IMR-90 (cell line): ENCODE measurements around the gene RNGTT. TPM values are rescaled to one million over a fixed set of nuclear protein-coding genes. Genes with fewer than 3 reads are reported as not detected.

Source experiments
- ATAC-seq: fragments of 200-7000 bp; cut with Tn5 transposase; 2 replicates; pipeline ENCODE4 v1.9.1; 2020; ENCODE audit warnings: low read depth, mild to moderate bottlenecking, moderate library complexity
- BruUV-seq: library from RNA; stranded (reverse); fragments of 400-500 nt; replicated peaks from 2 replicates; lab custom pipeline; 2021; lab: Mats Ljungman, UMichigan
- CTCF ChIA-PET: fragments of 300-600 bp; formaldehyde crosslinking; extraction: SDS; loops from one replicate; lab custom pipeline; 2021; ENCODE audit warnings: antibody characterized with exemption; lab: Yijun Ruan, JAX
- POLR2A ChIA-PET: fragments of 300-600 bp; sonication (Branson Sonifier 250); formaldehyde crosslinking; loops from one replicate; lab custom pipeline; 2022; ENCODE audit warnings: antibody characterized with exemption; ENCODE audit not compliant: unreplicated experiment; lab: Charles Lee
- DNase-seq: peaks from one replicate; pipeline ENCODE4 v3.0.0; 2013
- H2AFZ ChIP-seq: replicated peaks from 2 replicates; pipeline ENCODE3; 2013; ENCODE audit warnings: low read length, mild to moderate bottlenecking; ENCODE audit not compliant: poor library complexity
- H2AK5ac ChIP-seq: 2 replicates; pipeline ENCODE4 v1.6.1; 2013; ENCODE audit warnings: low read depth, low read length, inconsistent platforms
- H2AK9ac ChIP-seq: replicated peaks from 2 replicates; pipeline ENCODE3; 2013; ENCODE audit warnings: mild to moderate bottlenecking, low read depth, low read length, moderate library complexity; ENCODE audit not compliant: poor library complexity
- H2BK120ac ChIP-seq: 2 replicates; pipeline ENCODE4 v1.6.1; 2013; ENCODE audit warnings: low read depth, low read length, inconsistent platforms
- H2BK15ac ChIP-seq: 3 replicates; pipeline ENCODE4 v1.6.1; 2013; ENCODE audit warnings: low read depth, low read length, inconsistent platforms
- H2BK20ac ChIP-seq: 2 replicates; pipeline ENCODE4 v1.6.1; 2013; ENCODE audit warnings: low read depth, mild to moderate bottlenecking, inconsistent platforms, low read length, moderate library complexity
- H2BK5ac ChIP-seq: 2 replicates; pipeline ENCODE4 v1.6.1; 2013; ENCODE audit warnings: mild to moderate bottlenecking, low read depth, low read length, inconsistent platforms; ENCODE audit not compliant: poor library complexity, severe bottlenecking
- H3K14ac ChIP-seq: replicated peaks from 2 replicates; pipeline ENCODE4 v1.6.1; 2013; ENCODE audit warnings: low read depth, low read length, inconsistent platforms
- H3K18ac ChIP-seq: 2 replicates; pipeline ENCODE4 v1.6.1; 2013; ENCODE audit warnings: low read depth, low read length, control low read depth
- H3K23ac ChIP-seq: 2 replicates; pipeline ENCODE4 v1.6.1; 2013; ENCODE audit warnings: low read depth, low read length, inconsistent platforms
- H3K27ac ChIP-seq: 2 replicates; pipeline ENCODE4 v1.5.1; 2013; ENCODE audit warnings: mild to moderate bottlenecking, control low read depth, low read length; ENCODE audit not compliant: insufficient read depth
- H3K27me3 ChIP-seq: 2 replicates; pipeline ENCODE4 v1.6.1; 2013; ENCODE audit warnings: low read length; ENCODE audit not compliant: control insufficient read depth, insufficient read depth
- H3K36me3 ChIP-seq: 2 replicates; pipeline ENCODE4 v1.6.1; 2013; ENCODE audit warnings: low read length, mixed read lengths; ENCODE audit not compliant: control insufficient read depth, insufficient read depth
- H3K4ac ChIP-seq: 2 replicates; pipeline ENCODE4 v1.6.1; 2013; ENCODE audit warnings: low read depth, low read length, inconsistent platforms
- H3K4me1 ChIP-seq: 2 replicates; pipeline ENCODE4 v1.6.1; 2013; ENCODE audit warnings: low read length, mixed read lengths; ENCODE audit not compliant: control insufficient read depth, insufficient read depth
- H3K4me2 ChIP-seq: 2 replicates; pipeline ENCODE4 v1.6.1; 2013; ENCODE audit warnings: low read depth, mild to moderate bottlenecking, control low read depth, low read length, moderate library complexity
- H3K4me3 ChIP-seq: 2 replicates; pipeline ENCODE4 v1.5.1; 2013; ENCODE audit warnings: low read depth, mild to moderate bottlenecking, control low read depth, low read length, moderate library complexity; ENCODE audit not compliant: insufficient read depth
- H3K56ac ChIP-seq: 2 replicates; pipeline ENCODE4 v1.6.1; 2013; ENCODE audit warnings: low read length, inconsistent platforms; ENCODE audit not compliant: insufficient read depth; ENCODE audit errors: extremely low read depth
- H3K79me1 ChIP-seq, 2 experiments: 2 replicates each; pipeline ENCODE4 v1.6.1; 2013; ENCODE audit warnings: low read length in 2 of 2, inconsistent platforms in 1 of 2, low read depth in 1 of 2
- H3K9ac ChIP-seq: 2 replicates; pipeline ENCODE4 v1.6.1; 2013; ENCODE audit warnings: low read depth, low read length, control low read depth
- H3K9me1 ChIP-seq: 2 replicates; pipeline ENCODE4 v1.6.1; 2013; ENCODE audit warnings: low read length, inconsistent platforms; ENCODE audit not compliant: insufficient read depth
- H3K9me3 ChIP-seq: 2 replicates; pipeline ENCODE4 v1.6.1; 2013; ENCODE audit warnings: low read length; ENCODE audit not compliant: control insufficient read depth, insufficient read depth
- H4K20me1 ChIP-seq: 2 replicates; pipeline ENCODE4 v1.6.1; 2013; ENCODE audit warnings: low read length, inconsistent platforms; ENCODE audit not compliant: insufficient read depth
- H4K5ac ChIP-seq: 2 replicates; pipeline ENCODE4 v1.6.1; 2013; ENCODE audit warnings: mild to moderate bottlenecking, low read depth, low read length, control low read depth
- H4K8ac ChIP-seq, 2 experiments: 2 replicates each; pipeline ENCODE4 v1.6.1; 2013; ENCODE audit warnings: low read depth in 2 of 2, low read length in 2 of 2, control low read depth in 1 of 2, inconsistent platforms in 1 of 2
- H4K91ac ChIP-seq: 2 replicates; pipeline ENCODE4 v1.6.1; 2013; ENCODE audit warnings: low read depth, low read length, inconsistent platforms; ENCODE audit not compliant: insufficient read depth
- CTCF ChIP-seq: conservative IDR thresholded peaks from 2 replicates; pipeline ENCODE4 v1.5.1; 2012; ENCODE audit warnings: mild to moderate bottlenecking, low read depth, low read length, improper control_type of control experiment
- SMC3 ChIP-seq: fragments of 150-350 bp; IDR thresholded peaks from 2 replicates; pipeline ENCODE4 v1.6.1; 2016; ENCODE audit warnings: low read depth, mild to moderate bottlenecking, antibody characterized with exemption, low read length, moderate library complexity
- WGBS, 2 experiments: methylation state at CpG; one replicate each; pipeline versions ENCODE4 v1.1.5 to v1.1.7; 2013; ENCODE audit warnings: missing lambda C conversion rate in 2 of 2; ENCODE audit not compliant: insufficient read length in 1 of 2; ENCODE audit errors: extremely low coverage in 2 of 2; 5-methylcytosine and 5-hydroxymethylcytosine counted together
- dilution Hi-C: fragments of 300-500 bp; cut with HindIII; formaldehyde crosslinking; loops from one replicate; pipeline ENCODE4 v1.14.3; 2018; ENCODE audit warnings: low sequenced_read_pairs; ENCODE audit not compliant: unreplicated experiment
- in situ Hi-C: fragments of 300-500 bp; cut with MboI; formaldehyde crosslinking; loops from 3 replicates; pipeline ENCODE4 v1.14.3; 2019; ENCODE audit warnings: low sequenced_read_pairs, inconsistent platforms, mixed read lengths
- intact Hi-C: fragments of 100-400 bp; cut with micrococcal nuclease; formaldehyde crosslinking; loops from 2 replicates; pipeline ENCODE4 v1.10.0; 2022
- polyA plus RNA-seq, 3 experiments: library from polyadenylated mRNA; depleted of rRNA; stranded (reverse); fragments of >200 nt; gene quantifications; 2 replicates each; pipeline ENCODE4 v1.2.3, GENCODE V29; 2012; ENCODE audit warnings: low replicate concordance in 1 of 3
- total RNA-seq: library from RNA; depleted of rRNA; stranded (reverse); fragments of >200 nt; gene quantifications from 2 replicates; pipeline ENCODE4 v1.2.3, GENCODE V29; 2012

Gene RNGTT
- total and polyA plus RNA-seq, 2 of the 4 experiments (the other 2 are of a cell fraction): 5.4 to 21.7 TPM

GRCh38 chr6:88575536-88575935, 387.9 kb downstream of the RNGTT start:
- no peaks in the 10 kb centered on the region for H3K4me1 ChIP-seq
- no peak overlapping the region for H2AK5ac ChIP-seq
- no peak overlapping the region for H3K27ac ChIP-seq
- H3K23ac ChIP-seq: no peak overlapping the region
- TF ChIP-seq CTCF (no peak), SMC3 (no peak)
- H3K4ac ChIP-seq: no peak overlapping the region
- no peaks in the 10 kb centered on the region for H3K27me3 ChIP-seq
- no peak overlapping the region for H3K18ac ChIP-seq
- H3K9me3 ChIP-seq: no peaks in the 10 kb centered on the region
- no peak overlapping the region for H4K91ac ChIP-seq
- no CpG with 5 or more reads among the region's 6 CpGs for WGBS, 2 experiments
- no peak overlapping the region for H3K14ac ChIP-seq
- H2BK5ac ChIP-seq: no peak overlapping the region
- no peaks in the 10 kb centered on the region for H3K9me1 ChIP-seq
- H3K79me1 ChIP-seq: no peaks in the 10 kb centered on the region
- H3K36me3 ChIP-seq: no peaks in the 10 kb centered on the region
- H2BK15ac ChIP-seq: no peak overlapping the region
- no peak overlapping the region for H2BK20ac ChIP-seq
- H4K20me1 ChIP-seq: no peaks in the 10 kb centered on the region
- dilution Hi-C loops (no loop called here), in situ Hi-C loops (no loop called here), intact Hi-C loops (no loop called here)
- ChIA-PET POLR2A (no interaction called here), CTCF (interaction anchor here (0.6 kb wide), 1 partner anchor 15 kb away, joined by 3 read pairs; no protein-coding TSS in a partner anchor)
- H4K5ac ChIP-seq: no peak overlapping the region
- H3K4me3 ChIP-seq: no peak overlapping the region
- no peak overlapping the region for H3K9ac ChIP-seq
- H3K4me2 ChIP-seq: no peak overlapping the region
- H2AFZ ChIP-seq: no peak overlapping the region
- BruUV-seq: no TSS peak
- H2AK9ac ChIP-seq: no peak overlapping the region
- ATAC-seq (no peak), DNase-seq (no peak)
- H2BK120ac ChIP-seq: no peak overlapping the region
- H3K56ac ChIP-seq: no peak overlapping the region
- H4K8ac ChIP-seq: no peak overlapping the region
